ENCODE measurements around the gene MACF1.
"Not testable (repeated sequence)": the region's sequence is repeated elsewhere in the genome, so short reads cannot be mapped to it uniquely, and the experiment has no call there.

MACF1 gene

DNA sequence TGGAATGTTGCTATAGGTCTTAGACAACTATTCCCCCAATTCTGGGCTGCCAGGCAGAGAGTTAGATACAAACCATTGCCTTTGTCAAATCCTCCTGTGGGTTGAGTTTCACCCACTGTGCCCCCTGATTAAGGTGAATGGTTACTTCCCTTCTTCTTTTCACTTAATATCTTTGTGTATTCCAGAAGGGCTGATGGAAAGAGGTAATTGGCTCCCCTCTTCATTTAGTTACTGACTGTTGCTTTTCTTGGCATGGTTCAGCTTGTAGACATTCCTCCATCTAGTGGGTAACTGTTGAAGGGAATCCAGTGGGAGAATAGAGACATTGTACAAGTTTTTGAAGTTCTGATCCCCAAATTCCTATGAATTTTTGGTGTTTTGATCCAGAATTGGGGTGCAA is 43.8 kb upstream of the MACF1 start:
- no peak for DNase-seq
- TF ChIP-seq, protein P1, sequence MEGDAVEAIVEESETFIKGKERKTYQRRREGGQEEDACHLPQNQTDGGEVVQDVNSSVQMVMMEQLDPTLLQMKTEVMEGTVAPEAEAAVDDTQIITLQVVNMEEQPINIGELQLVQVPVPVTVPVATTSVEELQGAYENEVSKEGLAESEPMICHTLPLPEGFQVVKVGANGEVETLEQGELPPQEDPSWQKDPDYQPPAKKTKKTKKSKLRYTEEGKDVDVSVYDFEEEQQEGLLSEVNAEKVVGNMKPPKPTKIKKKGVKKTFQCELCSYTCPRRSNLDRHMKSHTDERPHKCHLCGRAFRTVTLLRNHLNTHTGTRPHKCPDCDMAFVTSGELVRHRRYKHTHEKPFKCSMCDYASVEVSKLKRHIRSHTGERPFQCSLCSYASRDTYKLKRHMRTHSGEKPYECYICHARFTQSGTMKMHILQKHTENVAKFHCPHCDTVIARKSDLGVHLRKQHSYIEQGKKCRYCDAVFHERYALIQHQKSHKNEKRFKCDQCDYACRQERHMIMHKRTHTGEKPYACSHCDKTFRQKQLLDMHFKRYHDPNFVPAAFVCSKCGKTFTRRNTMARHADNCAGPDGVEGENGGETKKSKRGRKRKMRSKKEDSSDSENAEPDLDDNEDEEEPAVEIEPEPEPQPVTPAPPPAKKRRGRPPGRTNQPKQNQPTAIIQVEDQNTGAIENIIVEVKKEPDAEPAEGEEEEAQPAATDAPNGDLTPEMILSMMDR (IDR thresholded peaks at IDR 0.05; ENCODE audit: low read depth, low read length) = no peak
- no peak overlapping the region for H3K4me3 ChIP-seq (ENCODE audit: low read depth, low read length)
- H3K27me3 ChIP-seq (ENCODE audit: insufficient read depth, low read depth, severe bottlenecking) = no peaks in the 10 kb centered on the region
- H3K36me3 ChIP-seq = peaks cover 10% of the 10 kb centered on the region
- no peak overlapping the region for H3K27ac ChIP-seq
- H3K9me3 ChIP-seq (ENCODE audit: severe bottlenecking) = no peaks in the 10 kb centered on the region

DNA sequence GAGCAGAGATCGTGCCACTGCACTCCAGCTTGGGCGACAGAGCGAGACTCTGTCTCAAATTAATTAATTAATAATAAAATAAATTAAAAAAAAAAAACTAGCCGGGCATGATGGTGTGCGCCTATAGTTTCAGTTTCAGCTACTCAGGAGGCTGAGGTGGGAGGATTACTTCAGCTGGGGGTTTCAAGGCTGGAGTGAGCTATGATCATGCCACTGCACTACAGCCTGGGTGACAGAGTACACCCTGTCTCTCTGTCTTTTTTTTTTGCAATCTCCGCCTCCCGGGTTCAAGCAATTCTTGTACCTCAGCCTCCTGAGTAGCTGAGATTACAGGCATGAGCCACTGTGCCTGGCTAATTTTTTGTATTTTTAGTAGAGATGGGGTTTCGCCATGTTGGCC is 42.7 kb upstream of the MACF1 start:
- peaks cover 10% of the 10 kb centered on the region for H3K36me3 ChIP-seq
- DNase-seq; H3K27me3 ChIP-seq (ENCODE audit: insufficient read depth, low read depth, severe bottlenecking); H3K9me3 ChIP-seq (ENCODE audit: severe bottlenecking); H3K4me3 ChIP-seq (ENCODE audit: low read depth, low read length); H3K27ac ChIP-seq: not testable (repeated sequence)

DNA sequence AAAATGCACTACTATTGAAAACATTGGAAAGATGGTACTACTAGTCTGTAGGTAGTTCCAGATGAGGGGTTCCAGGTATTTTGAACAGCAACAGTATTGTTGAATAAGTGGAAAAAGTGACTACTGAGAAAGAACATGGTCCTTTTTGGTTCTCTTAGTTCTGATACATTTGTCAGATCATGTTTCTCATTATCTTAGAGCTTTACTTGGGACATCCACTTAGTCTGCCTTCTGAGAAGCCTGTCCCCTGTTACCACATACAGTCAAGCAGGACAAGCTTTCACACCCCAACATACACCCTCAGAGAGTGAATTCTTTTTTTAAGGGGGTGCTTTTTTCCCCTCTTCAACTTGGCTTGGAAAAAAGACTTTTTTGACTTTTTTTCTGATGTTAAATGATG is 41.0 kb upstream of the MACF1 start:
- no peak overlapping the region for H3K27ac ChIP-seq
- H3K27me3 ChIP-seq (ENCODE audit: insufficient read depth, low read depth, severe bottlenecking) = no peaks in the 10 kb centered on the region
- H3K9me3 ChIP-seq (ENCODE audit: severe bottlenecking) = no peaks in the 10 kb centered on the region
- no peak overlapping the region for H3K4me3 ChIP-seq (ENCODE audit: low read depth, low read length)
- TF ChIP-seq, protein P1 (IDR thresholded peaks at IDR 0.05; ENCODE audit: low read depth, low read length) = no peak
- no peak for DNase-seq
- peaks cover 10% of the 10 kb centered on the region for H3K36me3 ChIP-seq

DNA sequence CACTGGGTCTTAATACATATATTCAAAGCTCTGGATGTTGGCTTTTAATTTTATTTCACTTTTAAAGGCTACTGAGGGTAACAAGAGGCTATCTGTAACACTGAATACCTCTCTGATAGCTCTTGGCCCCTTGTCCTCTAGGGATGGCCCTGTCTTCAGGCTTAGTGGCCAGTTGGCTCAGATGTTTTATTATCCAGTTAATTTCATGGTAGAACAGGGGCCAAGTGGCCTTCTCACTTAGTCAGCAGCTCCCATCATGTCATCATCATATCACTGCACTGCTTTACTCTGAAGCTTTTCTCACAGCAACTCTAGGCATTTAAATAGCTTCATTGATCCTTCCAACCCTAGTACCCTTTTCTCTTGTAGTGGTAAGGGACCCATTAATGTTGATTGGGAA is 40.2 kb upstream of the MACF1 start:
- no peaks in the 10 kb centered on the region for H3K9me3 ChIP-seq (ENCODE audit: severe bottlenecking)
- no peaks in the 10 kb centered on the region for H3K27me3 ChIP-seq (ENCODE audit: insufficient read depth, low read depth, severe bottlenecking)
- no peak overlapping the region for H3K4me3 ChIP-seq (ENCODE audit: low read depth, low read length)
- no peak overlapping the region; the same call in 1 of the 2 replicates for H3K27ac ChIP-seq
- TF ChIP-seq, protein P1 (IDR thresholded peaks at IDR 0.05; ENCODE audit: low read depth, low read length) = no peak
- peaks cover 10% of the 10 kb centered on the region for H3K36me3 ChIP-seq
- DNase-seq = no peak

DNA sequence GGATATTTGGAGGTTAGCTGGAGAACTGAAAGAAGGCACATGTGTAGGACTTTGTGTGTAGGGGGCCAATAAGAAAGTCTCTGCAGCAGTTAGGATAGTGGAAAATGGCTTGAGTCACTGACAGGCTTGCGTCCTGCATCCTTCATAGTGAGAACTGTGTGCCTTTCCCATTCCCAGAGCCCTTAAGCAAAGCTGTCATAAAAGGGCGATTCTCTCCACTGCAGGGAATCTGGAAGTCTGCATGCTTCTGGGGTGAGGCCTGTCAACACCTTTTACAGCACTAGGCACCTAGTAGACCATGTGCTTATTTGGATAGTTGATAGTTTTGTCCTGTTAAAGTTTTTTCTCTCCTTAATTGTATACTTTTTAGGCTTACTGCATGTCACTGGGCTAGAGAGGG is 39.4 kb upstream of the MACF1 start:
- no peak overlapping the region; the same call in 1 of the 2 replicates for H3K27ac ChIP-seq
- H3K9me3 ChIP-seq (ENCODE audit: severe bottlenecking) = no peaks in the 10 kb centered on the region
- H3K27me3 ChIP-seq (ENCODE audit: insufficient read depth, low read depth, severe bottlenecking) = no peaks in the 10 kb centered on the region
- no peak overlapping the region for H3K4me3 ChIP-seq (ENCODE audit: low read depth, low read length)
- DNase-seq = no peak
- H3K36me3 ChIP-seq = peaks cover 10% of the 10 kb centered on the region
- TF ChIP-seq, protein P1 (IDR thresholded peaks at IDR 0.05; ENCODE audit: low read depth, low read length) = no peak

DNA sequence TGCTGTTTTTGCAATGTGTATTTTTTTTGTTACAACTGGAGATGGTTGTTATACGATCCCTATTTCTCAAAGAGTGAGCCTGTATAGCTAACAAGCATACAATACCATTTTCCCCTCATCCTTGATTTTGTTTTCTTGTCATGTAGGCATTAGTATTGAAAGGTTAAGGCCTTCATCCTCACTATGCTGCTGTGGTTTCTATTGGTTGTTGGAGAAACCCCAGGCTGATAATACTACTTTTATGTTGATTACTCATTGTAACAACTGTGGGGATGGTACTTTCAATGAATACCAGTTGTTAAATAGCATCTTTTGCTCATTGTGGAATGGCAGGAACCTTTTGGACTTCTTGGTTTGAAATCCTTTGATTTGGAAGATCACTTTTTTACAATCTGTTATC is 39.0 kb upstream of the MACF1 start:
- no peak overlapping the region for H3K4me3 ChIP-seq (ENCODE audit: low read depth, low read length)
- no peak for DNase-seq
- no peaks in the 10 kb centered on the region for H3K27me3 ChIP-seq (ENCODE audit: insufficient read depth, low read depth, severe bottlenecking)
- TF ChIP-seq, protein P1 (IDR thresholded peaks at IDR 0.05; ENCODE audit: low read depth, low read length) = no peak
- H3K36me3 ChIP-seq = peaks cover 10% of the 10 kb centered on the region
- H3K9me3 ChIP-seq (ENCODE audit: severe bottlenecking) = no peaks in the 10 kb centered on the region
- no peak overlapping the region for H3K27ac ChIP-seq
